NCI-H774 (cell line): Measurements from ENCODE around the gene LMAN1L.

Experiments used
- DNase-seq: peaks from one replicate; lab custom pipeline; 2025; lab: John Stamatoyannopoulos, UW

Gene LMAN1L

GRCh38 chr15:74812533-74812932, at the start of gene LMAN1L:
Gene LMAN1L (plus strand): TSS chr15:74812835. CDS start chr15:74812855, 20 bp downstream.
- DNase-seq: no peak

GRCh38 chr15:74763416-74763815, 49.2 kb upstream of the LMAN1L start:
- peak; percentile 46 for DNase-seq

GRCh38 chr15:74767167-74768098, 45.2 kb upstream of the LMAN1L start:
- no peak for DNase-seq

- DNase-seq: no peak
Observed at GRCh38 chr15:74768099-74768770, 44.4 kb upstream of the LMAN1L start.

- DNase-seq: peak; percentile 38
Observed at GRCh38 chr15:74768771-74769342, 43.8 kb upstream of the LMAN1L start.

GRCh38 chr15:74769463-74770025, 43.1 kb upstream of the LMAN1L start:
- DNase-seq: no peak

GRCh38 chr15:74770211-74770903, 42.3 kb upstream of the LMAN1L start:
- no peak for DNase-seq

- no peak for DNase-seq
Observed at GRCh38 chr15:74773329-74773728, 39.3 kb upstream of the LMAN1L start.

GRCh38 chr15:74773731-74774252, 38.8 kb upstream of the LMAN1L start:
- peak; percentile 4 for DNase-seq

- no peak for DNase-seq
Observed at GRCh38 chr15:74775132-74775562, 37.5 kb upstream of the LMAN1L start.

GRCh38 chr15:74775894-74776293, 36.7 kb upstream of the LMAN1L start:
- no peak for DNase-seq

GRCh38 chr15:74776821-74777768, 35.5 kb upstream of the LMAN1L start:
- DNase-seq: no peak

- DNase-seq: no peak
Observed at GRCh38 chr15:74777769-74778598, 34.7 kb upstream of the LMAN1L start.

- no peak for DNase-seq
Observed at GRCh38 chr15:74778599-74778970, 34.0 kb upstream of the LMAN1L start.

- DNase-seq: no peak
Observed at GRCh38 chr15:74779162-74779648, 33.4 kb upstream of the LMAN1L start.

- DNase-seq: no peak
Observed at GRCh38 chr15:74780523-74781430, 31.9 kb upstream of the LMAN1L start.

GRCh38 chr15:74781431-74782258, 31.0 kb upstream of the LMAN1L start, which contains the start of gene CSK:
Gene CSK (plus strand): TSS chr15:74782080. CDS start chr15:74798298, 16,218 bp downstream.
- peak; percentile 64 for DNase-seq
